GM12878 (cell line): ENCODE measurements around the gene GIGYF2. TPM values are rescaled to one million over a fixed set of nuclear protein-coding genes. Genes with fewer than 3 reads are reported as not detected.

Source experiments
- ATAC-seq: fragments of 200-7000 bp; cut with Tn5 transposase; 3 replicates; pipeline ENCODE4 v1.9.1; 2020; ENCODE audit warnings: mild to moderate bottlenecking, moderate library complexity
- BruUV-seq: library from RNA; stranded (reverse); fragments of 400-500 nt; replicated peaks from 2 replicates; lab custom pipeline; 2021; lab: Mats Ljungman, UMichigan
- CTCF ChIA-PET: fragments of 300-600 bp; sonication (Branson Sonifier 250); formaldehyde crosslinking; extraction: SDS; loops from one replicate; lab custom pipeline; 2021; ENCODE audit warnings: inconsistent platforms; lab: Yijun Ruan, JAX
- POLR2A ChIA-PET: fragments of 350-600 bp; formaldehyde crosslinking; extraction: SDS; loops from one replicate; lab custom pipeline; 2021; ENCODE audit warnings: inconsistent platforms; lab: Charles Lee
- RAD21 ChIA-PET: fragments of 300-600 bp; sonication (Branson Sonifier 250); formaldehyde crosslinking; loops from one replicate; lab custom pipeline; 2023; ENCODE audit warnings: antibody characterized with exemption; ENCODE audit not compliant: unreplicated experiment; lab: Charles Lee
- SMC1A ChIA-PET: fragments of 300-600 bp; sonication (Branson Sonifier 250); formaldehyde crosslinking; loops from one replicate; lab custom pipeline; 2023; ENCODE audit not compliant: unreplicated experiment, uncharacterized antibody; lab: Charles Lee
- DNase-seq: peaks from one replicate; pipeline ENCODE4 v3.0.0-alpha.2; 2011; ENCODE audit warnings: low read depth, low spot score
- FAIRE-seq: peaks from 3 replicates; lab custom pipeline; 2011; peaks lifted over from hg19 to GRCh38; lab: Jason Lieb, UNC
- H2AFZ ChIP-seq: 2 replicates; pipeline ENCODE4 v1.6.0; 2011; ENCODE audit warnings: low read depth, low read length, control low read depth; ENCODE audit not compliant: control insufficient read depth
- H3K27ac ChIP-seq: 2 replicates; pipeline ENCODE4 v1.5.1; 2011; ENCODE audit warnings: control low read depth; ENCODE audit not compliant: control insufficient read depth, insufficient read depth
- H3K27me3 ChIP-seq, 2 experiments: replicated peaks in 1 of 2; 2 replicates each; pipeline versions ENCODE4 v1.6.0 to v1.6.1; 2011; ENCODE audit warnings: low read length in 1 of 2; ENCODE audit not compliant: control insufficient read depth in 2 of 2, insufficient read depth in 2 of 2
- H3K36me3 ChIP-seq, 2 experiments: 2 replicates each; pipeline ENCODE4 v1.5.1; 2011; ENCODE audit warnings: low read length in 1 of 2; ENCODE audit not compliant: control insufficient read depth in 2 of 2, insufficient read depth in 2 of 2
- H3K4me1 ChIP-seq: 2 replicates; pipeline ENCODE4 v1.6.1; 2011; ENCODE audit warnings: mild to moderate bottlenecking, low read length, moderate library complexity, mixed read lengths; ENCODE audit not compliant: control insufficient read depth, insufficient read depth
- H3K4me2 ChIP-seq: 2 replicates; pipeline ENCODE4 v1.6.0; 2011; ENCODE audit warnings: control low read depth; ENCODE audit not compliant: control insufficient read depth, insufficient read depth
- H3K4me3 ChIP-seq: fragments of 200-600 bp; sonication (generic); 2 replicates; pipeline ENCODE4 v1.5.1; 2016
- H3K79me2 ChIP-seq: 2 replicates; pipeline ENCODE4 v1.6.0; 2011; ENCODE audit warnings: low read length; ENCODE audit not compliant: control insufficient read depth, insufficient read depth
- H3K9ac ChIP-seq: 2 replicates; pipeline ENCODE4 v1.8.0; 2011; ENCODE audit warnings: low read length, control low read depth, mixed read lengths; ENCODE audit not compliant: control insufficient read depth, insufficient read depth
- H3K9me3 ChIP-seq: replicated peaks from 3 replicates; pipeline ENCODE4 v1.5.1; 2011; ENCODE audit warnings: mild to moderate bottlenecking, low read length; ENCODE audit not compliant: control insufficient read depth, insufficient read depth
- H4K20me1 ChIP-seq: 2 replicates; pipeline ENCODE4 v1.6.0; 2011; ENCODE audit not compliant: control insufficient read depth, insufficient read depth
- ASH2L ChIP-seq: fragments of 300-600, 200-600 bp; sonication (generic); IDR thresholded peaks from 2 replicates; pipeline ENCODE4 v1.6.1; 2017; ENCODE audit warnings: low read depth, mild to moderate bottlenecking, borderline replicate concordance
- CHD4 ChIP-seq: fragments of 200-600 bp; sonication (generic); IDR thresholded peaks from 2 replicates; pipeline ENCODE4 v1.6.1; 2016; ENCODE audit warnings: mild to moderate bottlenecking
- ESRRA ChIP-seq: IDR thresholded peaks from 2 replicates; pipeline ENCODE4 v1.6.1; 2012; ENCODE audit warnings: mild to moderate bottlenecking, low read length, improper control_type of control experiment
- FOXK2 ChIP-seq: fragments of 450-650 bp; IDR thresholded peaks from 2 replicates; pipeline ENCODE4 v1.6.1; 2017; ENCODE audit warnings: mild to moderate bottlenecking, moderate library complexity
- MTA2 ChIP-seq: fragments of 450-650 bp; IDR thresholded peaks from 2 replicates; pipeline ENCODE4 v1.6.1; 2016; ENCODE audit warnings: low read depth, mild to moderate bottlenecking, moderate library complexity
- STAT1 ChIP-seq: fragments of 450-650 bp; conservative IDR thresholded peaks from 2 replicates; pipeline ENCODE4 v1.6.1; 2014; ENCODE audit warnings: antibody characterized with exemption, mild to moderate bottlenecking
- STAT3 ChIP-seq: IDR thresholded peaks from 2 replicates; pipeline ENCODE4 v1.6.1; 2011; ENCODE audit warnings: low read depth, low read length, improper control_type of control experiment
- ZBED1 ChIP-seq: IDR thresholded peaks from 2 replicates; pipeline ENCODE4 v1.6.1; 2016; ENCODE audit warnings: borderline replicate concordance
- WGBS: methylation state at CpG from one replicate; pipeline ENCODE4 v1.1.6; 2016; ENCODE audit warnings: low lambda C conversion rate; ENCODE audit not compliant: insufficient replicate concordance, insufficient coverage; ENCODE audit errors: missing lambda C conversion rate; 5-methylcytosine and 5-hydroxymethylcytosine counted together
- in situ Hi-C: fragments of 300-500 bp; cut with MboI; formaldehyde crosslinking; loops from 9 replicates; pipeline ENCODE4 v1.14.3; 2018; ENCODE audit warnings: mixed read lengths
- intact Hi-C: fragments of 100-400 bp; cut with micrococcal nuclease; formaldehyde crosslinking; loops from one replicate; pipeline ENCODE4 v1.14.2; 2022; ENCODE audit not compliant: unreplicated experiment
- polyA plus RNA-seq, 11 experiments: library from polyadenylated mRNA; depleted of rRNA in 4 of 11; unstranded in 6 of 11; stranded (reverse) in 5 of 11; fragments of >200 nt; fragmentation: Nextera tagmentation in 4 of 11; fragmentation: Illumina TruSeq in 1 of 11; extraction: Ambion mirVana in 4 of 11; extraction: Trizol in 1 of 11; gene quantifications; 1 replicate in 1 of 11; 2 replicates in 10 of 11; pipeline versions ENCODE4 v1.2.1 to v1.2.3, GENCODE V29; 2011 to 2016; ENCODE audit warnings: inconsistent platforms in 2 of 11, missing spikeins in 2 of 11, low read depth in 1 of 11
- total RNA-seq, 4 experiments: library from RNA; depleted of rRNA in 3 of 4; stranded (reverse); fragments of >200 nt in 3 of 4; fragmentation: Illumina TruSeq in 1 of 4; extraction: Trizol in 1 of 4; gene quantifications; 2 replicates each; pipeline versions ENCODE4 v1.2.1 to v1.2.3, GENCODE V29; 2013 to 2021
- TF ChIP-seq, protein P1 (sequence below): fragments of 450-650 bp; conservative IDR thresholded peaks from 2 replicates; pipeline ENCODE4 v1.6.1; 2017; ENCODE audit warnings: mild to moderate bottlenecking, moderate library complexity
- TF ChIP-seq, protein P2 (sequence below): fragments of 450-650 bp; IDR thresholded peaks from 2 replicates; pipeline ENCODE4 v1.6.1; 2017; ENCODE audit warnings: borderline replicate concordance

The GIGYF2 gene
- total and polyA plus RNA-seq, 10 of the 15 experiments (the other 5 are each of a cell fraction or from before 2014, with no cell fraction given): 12.2 to 47.2 (median 39.0) TPM

DNA sequence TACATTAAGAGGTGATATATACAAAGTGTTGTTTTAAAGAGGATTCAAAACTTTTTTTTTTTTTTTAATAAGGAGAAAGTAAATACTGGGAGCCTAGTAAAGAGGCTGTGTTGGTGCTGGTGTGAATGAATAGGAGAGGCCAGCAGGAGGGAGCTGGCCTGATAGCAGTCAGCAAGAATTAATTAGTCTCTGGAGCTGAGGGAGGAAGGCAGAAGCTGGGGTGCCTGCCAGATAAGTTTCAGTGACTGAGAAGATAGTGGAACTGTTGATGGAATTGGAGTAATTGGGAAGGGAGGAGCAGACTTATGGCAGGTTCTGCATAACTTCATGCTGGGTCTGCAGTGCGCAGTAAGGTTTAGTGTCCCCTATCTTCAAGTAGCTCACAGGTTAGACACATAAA lies 136.7 kb downstream of the GIGYF2 start (continued):
- TF ChIP-seq CHD4: no peak

DNA sequence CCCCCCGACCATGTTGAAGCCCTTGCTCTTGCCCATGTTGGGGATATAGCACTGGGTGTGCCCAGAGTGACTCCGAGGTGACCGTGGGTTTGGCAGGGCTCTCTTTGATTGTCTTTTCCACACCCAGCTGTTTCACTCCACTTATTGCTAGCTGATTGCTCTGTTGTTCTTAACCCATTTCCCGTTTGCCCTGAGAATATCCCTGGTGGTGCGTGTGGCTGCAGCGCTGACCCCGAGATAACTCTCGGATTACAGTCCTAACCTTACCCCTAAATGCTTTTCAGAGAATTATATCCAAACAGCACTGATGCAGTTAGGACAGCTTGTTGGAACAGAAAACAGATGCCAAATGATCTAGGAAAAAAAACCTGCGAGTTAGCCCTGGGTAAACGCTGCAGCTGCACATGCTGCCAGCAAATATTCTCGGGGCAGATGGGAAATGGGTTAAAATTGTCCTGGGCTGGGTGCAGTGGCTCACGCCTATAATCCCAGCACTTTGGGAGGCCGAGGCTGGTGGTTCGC lies 138.6 kb downstream of the GIGYF2 start:
- BruUV-seq: no TSS peak
- H3K79me2 ChIP-seq: no peaks in the 10 kb centered on the region; the same call in 1 of the 2 replicates
- H3K9ac ChIP-seq: no peak overlapping the region
- H3K9me3 ChIP-seq: no peaks in the 10 kb centered on the region
- peaks cover 15% of the 10 kb centered on the region for H3K4me1 ChIP-seq
- no peaks in the 10 kb centered on the region for H3K27me3 ChIP-seq
- H3K36me3 ChIP-seq: peaks cover 10 to 30% of the 10 kb centered on the region in 2 experiments
- DNase-seq (no peak), ATAC-seq (no peak), FAIRE-seq (no peak)
- H4K20me1 ChIP-seq: no peaks in the 10 kb centered on the region
- TF ChIP-seq ESRRA (no peak), MTA2 (no peak), STAT3 (no peak), STAT1 (no peak), FOXK2 (no peak), ASH2L (no peak), ZBED1 (no peak)
- TF ChIP-seq, protein P1, sequence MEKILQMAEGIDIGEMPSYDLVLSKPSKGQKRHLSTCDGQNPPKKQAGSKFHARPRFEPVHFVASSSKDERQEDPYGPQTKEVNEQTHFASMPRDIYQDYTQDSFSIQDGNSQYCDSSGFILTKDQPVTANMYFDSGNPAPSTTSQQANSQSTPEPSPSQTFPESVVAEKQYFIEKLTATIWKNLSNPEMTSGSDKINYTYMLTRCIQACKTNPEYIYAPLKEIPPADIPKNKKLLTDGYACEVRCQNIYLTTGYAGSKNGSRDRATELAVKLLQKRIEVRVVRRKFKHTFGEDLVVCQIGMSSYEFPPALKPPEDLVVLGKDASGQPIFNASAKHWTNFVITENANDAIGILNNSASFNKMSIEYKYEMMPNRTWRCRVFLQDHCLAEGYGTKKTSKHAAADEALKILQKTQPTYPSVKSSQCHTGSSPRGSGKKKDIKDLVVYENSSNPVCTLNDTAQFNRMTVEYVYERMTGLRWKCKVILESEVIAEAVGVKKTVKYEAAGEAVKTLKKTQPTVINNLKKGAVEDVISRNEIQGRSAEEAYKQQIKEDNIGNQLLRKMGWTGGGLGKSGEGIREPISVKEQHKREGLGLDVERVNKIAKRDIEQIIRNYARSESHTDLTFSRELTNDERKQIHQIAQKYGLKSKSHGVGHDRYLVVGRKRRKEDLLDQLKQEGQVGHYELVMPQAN: no peak
- TF ChIP-seq, protein P2, sequence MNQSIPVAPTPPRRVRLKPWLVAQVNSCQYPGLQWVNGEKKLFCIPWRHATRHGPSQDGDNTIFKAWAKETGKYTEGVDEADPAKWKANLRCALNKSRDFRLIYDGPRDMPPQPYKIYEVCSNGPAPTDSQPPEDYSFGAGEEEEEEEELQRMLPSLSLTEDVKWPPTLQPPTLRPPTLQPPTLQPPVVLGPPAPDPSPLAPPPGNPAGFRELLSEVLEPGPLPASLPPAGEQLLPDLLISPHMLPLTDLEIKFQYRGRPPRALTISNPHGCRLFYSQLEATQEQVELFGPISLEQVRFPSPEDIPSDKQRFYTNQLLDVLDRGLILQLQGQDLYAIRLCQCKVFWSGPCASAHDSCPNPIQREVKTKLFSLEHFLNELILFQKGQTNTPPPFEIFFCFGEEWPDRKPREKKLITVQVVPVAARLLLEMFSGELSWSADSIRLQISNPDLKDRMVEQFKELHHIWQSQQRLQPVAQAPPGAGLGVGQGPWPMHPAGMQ: no peak
- intact Hi-C loops: no loop called here
- RAD21 ChIA-PET: no interaction called here
- no peak overlapping the region for H3K4me3 ChIP-seq
- H2AFZ ChIP-seq: no peak overlapping the region
- WGBS: 95% methylated on average over 14 of the region's 14 CpGs
- no peak overlapping the region for H3K27ac ChIP-seq
- POLR2A ChIA-PET: interaction anchor here (0.6 kb wide), 1 partner anchor 66 kb away, joined by 8 read pairs; no protein-coding TSS in a partner anchor
- in situ Hi-C loops: no loop called here
- SMC1A ChIA-PET: interaction anchor here (1.1 to 1.2 kb wide), 2 partner anchors 9 to 91 kb away, joined by 3 read pairs; no protein-coding TSS in a partner anchor
- CTCF ChIA-PET: interaction anchor here (0.8 to 1.1 kb wide), 2 partner anchors 15 to 27 kb away, joined by 3 read pairs; no protein-coding TSS in a partner anchor
- no peak overlapping the region for H3K4me2 ChIP-seq
